Brain microvascular endothelial cell (primary cell): ENCODE results near the gene RPS6KC1.
"Not testable (repeated sequence)": the region's sequence is repeated elsewhere in the genome, so short reads cannot be mapped to it uniquely, and the experiment has no call there.

ENCODE experiments used
- DNase-seq: peaks from one replicate; pipeline ENCODE4 v3.0.0-alpha.2; 2020
- H3K27ac ChIP-seq: fragments of 250-450 bp; sonication (Bioruptor Pico); 2 replicates; pipeline ENCODE4 v1.5.1; 2020; ENCODE audit warnings: mild to moderate bottlenecking, moderate library complexity
- H3K27me3 ChIP-seq: fragments of 250-450 bp; sonication (Bioruptor Pico); replicated peaks from 2 replicates; pipeline ENCODE4 v1.5.1; 2020; ENCODE audit warnings: mild to moderate bottlenecking
- H3K36me3 ChIP-seq: fragments of 250-450 bp; sonication (Bioruptor Pico); replicated peaks from 2 replicates; pipeline ENCODE4 v1.5.1; 2020; ENCODE audit warnings: mild to moderate bottlenecking
- H3K4me3 ChIP-seq: 2 replicates; pipeline ENCODE4 v1.5.1; 2011; ENCODE audit warnings: low read depth, mild to moderate bottlenecking, control low read depth, low read length, moderate library complexity
- CTCF ChIP-seq: IDR thresholded peaks from 2 replicates; pipeline ENCODE4 v1.5.1; 2011; ENCODE audit warnings: low read depth, mild to moderate bottlenecking, moderate library complexity, low read length, control low read depth, inconsistent platforms; ENCODE audit errors: missing control alignments
- in situ Hi-C: cut with HindIII; loops from 2 replicates; pipeline ENCODE4 v1.10.0; 2017; ENCODE audit warnings: low sequenced_read_pairs, low pct_ligation_motif_present

The RPS6KC1 gene

GRCh38 chr1:213106298-213106697 is 55.3 kb downstream of the RPS6KC1 start:
- no peak for TF ChIP-seq CTCF
- Histone ChIP-seq H3K27me3 (no peaks in the 10 kb centered on the region), H3K36me3 (no peaks in the 10 kb centered on the region), H3K4me3 (no peak overlapping the region), H3K27ac (no peak overlapping the region)
- in situ Hi-C loops: no loop called here
- DNase-seq: no peak

- no peak for TF ChIP-seq CTCF
These were observed 56.6 kb downstream of the RPS6KC1 start for GRCh38 chr1:213107613-213108012.

GRCh38 chr1:213110349-213111300 is 59.6 kb downstream of the RPS6KC1 start:
- H3K36me3 ChIP-seq: no peaks in the 10 kb centered on the region
- no peak overlapping the region for H3K4me3 ChIP-seq
- in situ Hi-C loops: no loop called here
- H3K27me3 ChIP-seq: no peaks in the 10 kb centered on the region
- no peak for DNase-seq
- no peak for TF ChIP-seq CTCF
- no peak overlapping the region for H3K27ac ChIP-seq

More at GRCh38 chr1:213107613-213108012, 56.6 kb downstream of the RPS6KC1 start:
- DNase-seq: no peak
- Histone ChIP-seq H3K27me3 (no peaks in the 10 kb centered on the region), H3K4me3 (no peak overlapping the region), H3K36me3 (no peaks in the 10 kb centered on the region), H3K27ac (no peak overlapping the region)
- in situ Hi-C loops: no loop called here

GRCh38 chr1:213111502-213111901 is 60.5 kb downstream of the RPS6KC1 start:
- Histone ChIP-seq H3K27ac (no peak overlapping the region), H3K4me3 (no peak overlapping the region), H3K36me3 (no peaks in the 10 kb centered on the region), H3K27me3 (no peaks in the 10 kb centered on the region)
- in situ Hi-C loops: no loop called here
- TF ChIP-seq CTCF: no peak
- no peak for DNase-seq

- DNase-seq, H3K36me3 ChIP-seq, H3K27me3 ChIP-seq, H3K27ac ChIP-seq, in situ Hi-C loops, H3K4me3 ChIP-seq: not testable (repeated sequence)
These were observed 61.7 kb downstream of the RPS6KC1 start for GRCh38 chr1:213112723-213113122.

GRCh38 chr1:213117699-213118180 is 66.7 kb downstream of the RPS6KC1 start:
- H3K27ac ChIP-seq, H3K27me3 ChIP-seq, in situ Hi-C loops, DNase-seq, H3K36me3 ChIP-seq, H3K4me3 ChIP-seq: not testable (repeated sequence)
